Endothelial cell of umbilical vein (primary cell): ENCODE measurements around the gene GORASP2. TPM values are rescaled to one million over a fixed set of nuclear protein-coding genes. Genes with fewer than 3 reads are reported as not detected.

Experiments
- BruUV-seq: library from RNA; stranded (reverse); fragments of 400-500 nt; replicated peaks from 2 replicates; lab custom pipeline; 2021; lab: Mats Ljungman, UMichigan
- CTCF ChIA-PET: fragments of 300-600, 350-600 bp; sonication (Branson Sonifier 250); formaldehyde crosslinking; loops from one replicate; lab custom pipeline; 2021; ENCODE audit warnings: antibody characterized with exemption, inconsistent platforms; lab: Charles Lee
- POLR2A ChIA-PET: fragments of 300-600, 350-600 bp; sonication (Branson Sonifier 250); formaldehyde crosslinking; loops from one replicate; lab custom pipeline; 2021; ENCODE audit warnings: antibody characterized with exemption, inconsistent platforms; lab: Charles Lee
- DNase-seq: peaks from one replicate; pipeline ENCODE4 v3.0.0-alpha.2; 2011; ENCODE audit warnings: low read depth, low spot score
- FAIRE-seq: peaks from 2 replicates; lab custom pipeline; 2011; peaks lifted over from hg19 to GRCh38; lab: Jason Lieb, UNC
- H2AFZ ChIP-seq: 2 replicates; pipeline ENCODE4 v1.6.0; 2012; ENCODE audit warnings: low read depth, low read length, control low read depth, inconsistent platforms
- H3K27ac ChIP-seq: 2 replicates; pipeline ENCODE4 v1.5.1; 2011; ENCODE audit warnings: low read depth, mild to moderate bottlenecking, control low read depth, low read length, moderate library complexity; ENCODE audit not compliant: insufficient read depth
- H3K27me3 ChIP-seq, 2 experiments: 2 replicates each; pipeline versions ENCODE4 v1.6.0 to v1.6.1; 2011; ENCODE audit warnings: low read length in 2 of 2, mixed read lengths in 1 of 2; ENCODE audit not compliant: control insufficient read depth in 2 of 2, insufficient read depth in 2 of 2
- H3K36me3 ChIP-seq, 2 experiments: 2 replicates in 1 of 2; 3 replicates in 1 of 2; pipeline ENCODE4 v1.5.1; 2011; ENCODE audit warnings: low read length in 2 of 2, mild to moderate bottlenecking in 1 of 2, moderate library complexity in 1 of 2; ENCODE audit not compliant: control insufficient read depth in 2 of 2, insufficient read depth in 2 of 2; ENCODE audit errors: extremely low read depth in 1 of 2
- H3K4me1 ChIP-seq: 3 replicates; pipeline ENCODE4 v1.5.1; 2011; ENCODE audit warnings: mild to moderate bottlenecking, low read length; ENCODE audit not compliant: control insufficient read depth, insufficient read depth; ENCODE audit errors: extremely low read depth
- H3K4me2 ChIP-seq: 2 replicates; pipeline ENCODE4 v1.6.1; 2011; ENCODE audit warnings: low read length, control low read depth, mixed read lengths; ENCODE audit not compliant: insufficient read depth
- H3K4me3 ChIP-seq, 3 experiments: fragments of 200-600 bp in 1 of 3; sonication (generic), shearing (Covaris generic) in 1 of 3; replicated peaks in 1 of 3; 2 replicates each; pipeline ENCODE4 v1.5.1; 2011 to 2016; ENCODE audit warnings: control low read depth in 3 of 3, low read length in 3 of 3, mild to moderate bottlenecking in 2 of 3, inconsistent platforms in 1 of 3, low read depth in 1 of 3, moderate library complexity in 1 of 3; ENCODE audit not compliant: insufficient read depth in 1 of 3
- H3K79me2 ChIP-seq: 2 replicates; pipeline ENCODE4 v1.6.0; 2012; ENCODE audit warnings: low read length, inconsistent platforms; ENCODE audit not compliant: control insufficient read depth, insufficient read depth
- H3K9ac ChIP-seq: replicated peaks from 2 replicates; pipeline ENCODE3; 2011; ENCODE audit warnings: low read length, control low read depth; ENCODE audit not compliant: insufficient read depth; ENCODE audit errors: extremely low read depth
- H3K9me1 ChIP-seq: replicated peaks from 3 replicates; pipeline ENCODE4 v1.6.0; 2011; ENCODE audit warnings: mild to moderate bottlenecking, low read length; ENCODE audit not compliant: control insufficient read depth, insufficient read depth; ENCODE audit errors: extremely low read depth
- H3K9me3 ChIP-seq: replicated peaks from 2 replicates; pipeline ENCODE4 v1.5.1; 2012; ENCODE audit warnings: low read length, inconsistent platforms; ENCODE audit not compliant: control insufficient read depth, insufficient read depth
- H4K20me1 ChIP-seq: replicated peaks from 2 replicates; pipeline ENCODE3; 2011; ENCODE audit warnings: mild to moderate bottlenecking, low read length; ENCODE audit not compliant: control insufficient read depth, insufficient read depth; ENCODE audit errors: extremely low read depth
- GATA2 ChIP-seq: IDR thresholded peaks from 2 replicates; pipeline ENCODE4 v1.7.0; 2011; ENCODE audit warnings: low read depth, mild to moderate bottlenecking, moderate library complexity, mixed read lengths, low read length; ENCODE audit not compliant: insufficient read length, insufficient read depth
- JUN ChIP-seq: IDR thresholded peaks from 2 replicates; pipeline ENCODE4 v1.6.1; 2011; ENCODE audit warnings: borderline replicate concordance, low read depth; ENCODE audit not compliant: insufficient read length, insufficient read depth
- MYC ChIP-seq: IDR thresholded peaks from one replicate; pipeline ENCODE4 v1.6.1; 2011; ENCODE audit warnings: mild to moderate bottlenecking, low read depth, low read length
- POLR2AphosphoS5 ChIP-seq: IDR thresholded peaks from 2 replicates; pipeline ENCODE4 v1.6.1; 2012; ENCODE audit warnings: low read depth, mild to moderate bottlenecking, control low read depth, low read length, moderate library complexity; ENCODE audit not compliant: insufficient read depth
- dilution Hi-C: fragments of 300-500 bp; cut with MboI; formaldehyde crosslinking; loops from one replicate; pipeline ENCODE4 v1.15.0; 2019; ENCODE audit warnings: low sequenced_read_pairs; ENCODE audit not compliant: extremely low pct_ligation_motif_present
- intact Hi-C: fragments of 100-400 bp; cut with micrococcal nuclease; formaldehyde crosslinking; loops from one replicate; pipeline ENCODE4 v1.10.0; 2022
- polyA plus RNA-seq, 4 experiments: library from polyadenylated mRNA; depleted of rRNA in 3 of 4; stranded (reverse) in 3 of 4; unstranded in 1 of 4; fragments of >200 nt; gene quantifications; 2 replicates each; pipeline versions ENCODE4 v1.2.1 to v1.2.3, GENCODE V29; 2011 to 2012; ENCODE audit warnings: missing spikeins in 1 of 4
- total RNA-seq: library from RNA; stranded (reverse); gene quantifications from 2 replicates; pipeline ENCODE4 v1.2.3, GENCODE V29; 2021
- TF ChIP-seq, protein P1 (sequence below): IDR thresholded peaks from 2 replicates; pipeline ENCODE4 v1.6.1; 2011; ENCODE audit not compliant: insufficient read depth, insufficient read length
- TF ChIP-seq, protein P2 (sequence below), 2 donors: IDR thresholded peaks; 1 replicate in 1 of 2; 2 replicates in 1 of 2; pipeline ENCODE4 v1.5.1; 2011; ENCODE audit warnings: low read length in 2 of 2, mild to moderate bottlenecking in 2 of 2, moderate library complexity in 2 of 2, control low read depth in 1 of 2, inconsistent platforms in 1 of 2, low read depth in 1 of 2; ENCODE audit not compliant: insufficient read depth in 1 of 2; ENCODE audit errors: extremely low read depth in 1 of 2

The GORASP2 gene
- total and polyA plus RNA-seq, 2 donors (not counting 3 experiments of a cell fraction or from before 2014, with no cell fraction given) = 104 to 245 TPM

DNA sequence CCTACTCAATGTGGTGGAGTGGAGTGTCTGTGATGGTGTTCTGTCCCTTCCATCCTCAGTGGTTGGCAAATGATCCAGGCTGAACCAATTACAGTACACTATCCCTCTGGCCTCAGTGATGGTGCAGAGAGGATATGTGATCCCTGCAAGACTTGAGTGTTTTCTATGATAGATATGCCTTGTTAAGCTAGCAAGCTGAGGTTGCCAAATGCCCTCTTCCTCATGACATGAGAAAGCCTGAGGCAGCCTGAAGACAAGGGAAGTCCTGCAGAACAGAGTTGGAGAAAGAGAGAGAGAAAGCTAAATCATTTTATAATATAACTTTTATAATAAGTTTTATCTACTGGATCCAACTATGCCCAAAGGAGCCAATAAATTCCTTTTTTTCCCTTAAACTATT is 41.6 kb upstream of the GORASP2 start:
- CTCF ChIA-PET = interaction anchor here (1.0 to 1.3 kb wide), 2 partner anchors 10 to 14 kb away, joined by 3 to 5 read pairs; no protein-coding TSS in a partner anchor

More for the DNA sequence above, 41.6 kb upstream of the GORASP2 start:
- DNase-seq = no peak
- no peak overlapping the region for H3K4me2 ChIP-seq
- H3K9ac ChIP-seq = no peak overlapping the region
- no peaks in the 10 kb centered on the region for H3K36me3 ChIP-seq
- no peak overlapping the region for H3K27ac ChIP-seq
- H3K27me3 ChIP-seq = peaks cover 4 to 10% of the 10 kb centered on the region in 2 experiments
- no TSS peak for BruUV-seq
- no peaks in the 10 kb centered on the region for H4K20me1 ChIP-seq
- POLR2A ChIA-PET = no interaction called here
- no peaks in the 10 kb centered on the region for H3K79me2 ChIP-seq
- H3K9me3 ChIP-seq = no peaks in the 10 kb centered on the region
- TF ChIP-seq, protein P1, sequence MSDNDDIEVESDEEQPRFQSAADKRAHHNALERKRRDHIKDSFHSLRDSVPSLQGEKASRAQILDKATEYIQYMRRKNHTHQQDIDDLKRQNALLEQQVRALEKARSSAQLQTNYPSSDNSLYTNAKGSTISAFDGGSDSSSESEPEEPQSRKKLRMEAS = no peak
- TF ChIP-seq POLR2AphosphoS5 (no peak), MYC (no peak), GATA2 (no peak), JUN (no peak)
- TF ChIP-seq, protein P2, sequence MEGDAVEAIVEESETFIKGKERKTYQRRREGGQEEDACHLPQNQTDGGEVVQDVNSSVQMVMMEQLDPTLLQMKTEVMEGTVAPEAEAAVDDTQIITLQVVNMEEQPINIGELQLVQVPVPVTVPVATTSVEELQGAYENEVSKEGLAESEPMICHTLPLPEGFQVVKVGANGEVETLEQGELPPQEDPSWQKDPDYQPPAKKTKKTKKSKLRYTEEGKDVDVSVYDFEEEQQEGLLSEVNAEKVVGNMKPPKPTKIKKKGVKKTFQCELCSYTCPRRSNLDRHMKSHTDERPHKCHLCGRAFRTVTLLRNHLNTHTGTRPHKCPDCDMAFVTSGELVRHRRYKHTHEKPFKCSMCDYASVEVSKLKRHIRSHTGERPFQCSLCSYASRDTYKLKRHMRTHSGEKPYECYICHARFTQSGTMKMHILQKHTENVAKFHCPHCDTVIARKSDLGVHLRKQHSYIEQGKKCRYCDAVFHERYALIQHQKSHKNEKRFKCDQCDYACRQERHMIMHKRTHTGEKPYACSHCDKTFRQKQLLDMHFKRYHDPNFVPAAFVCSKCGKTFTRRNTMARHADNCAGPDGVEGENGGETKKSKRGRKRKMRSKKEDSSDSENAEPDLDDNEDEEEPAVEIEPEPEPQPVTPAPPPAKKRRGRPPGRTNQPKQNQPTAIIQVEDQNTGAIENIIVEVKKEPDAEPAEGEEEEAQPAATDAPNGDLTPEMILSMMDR (IDR thresholded peaks at IDR 0.05; ENCODE audit: extremely low read depth in 1 of 2, insufficient read depth in 1 of 2, low read depth in 1 of 2, low read length in 2 of 2) = no peak
- no peak overlapping the region for H2AFZ ChIP-seq
- no peaks in the 10 kb centered on the region for H3K4me1 ChIP-seq
- intact Hi-C loops (no loop called here), dilution Hi-C loops (no loop called here)
- no peak for FAIRE-seq
- H3K4me3 ChIP-seq = no peak overlapping the region
- no peaks in the 10 kb centered on the region for H3K9me1 ChIP-seq
